NK-92 treated with Interleukin-12 subunit alpha and Interleukin-12 subunit beta, amount 100 ng/mL, for 24 hours (cell line): ENCODE data around the gene CDC27.
"Not testable (repeated sequence)": the region's sequence is repeated elsewhere in the genome, so short reads cannot be mapped to it uniquely, and the experiment has no call there.

ENCODE experiments used
- DNase-seq: peaks from one replicate; lab custom pipeline; 2025; lab: John Stamatoyannopoulos, UW

The CDC27 gene

GRCh38 chr17:47193931-47194511, 4.9 kb upstream of the CDC27 start:
- no peak for DNase-seq

GRCh38 chr17:47192554-47192953, 3.5 kb upstream of the CDC27 start:
- DNase-seq, result no peak

- no peak for DNase-seq
These were observed 1.7 kb upstream of the CDC27 start for GRCh38 chr17:47190770-47191169.

GRCh38 chr17:47190243-47190642, 1.1 kb upstream of the CDC27 start:
- no peak for DNase-seq

GRCh38 chr17:47189732-47190237, 690 bp upstream of the CDC27 start:
- no peak for DNase-seq

GRCh38 chr17:47188271-47188875, 722 bp downstream of the CDC27 start:
- DNase-seq, result no peak

GRCh38 chr17:47184681-47185080, 4.4 kb downstream of the CDC27 start:
- no peak for DNase-seq

- not testable (repeated sequence) for DNase-seq
These were observed 8.1 kb downstream of the CDC27 start for GRCh38 chr17:47180988-47181387.

- no peak for DNase-seq
These were observed 8.8 kb downstream of the CDC27 start for GRCh38 chr17:47180337-47180736.

GRCh38 chr17:47179141-47179540, 10.0 kb downstream of the CDC27 start:
- no peak for DNase-seq

GRCh38 chr17:47177261-47177660, 11.8 kb downstream of the CDC27 start:
- no peak for DNase-seq

- no peak for DNase-seq
These were observed 12.7 kb downstream of the CDC27 start for GRCh38 chr17:47176389-47176826.

- DNase-seq, result not testable (repeated sequence)
These were observed 14.3 kb downstream of the CDC27 start for GRCh38 chr17:47174823-47175222.

- DNase-seq, result no peak
These were observed 16.2 kb downstream of the CDC27 start for GRCh38 chr17:47172696-47173565.

- DNase-seq, result no peak
These were observed 18.4 kb downstream of the CDC27 start for GRCh38 chr17:47170710-47171109.

- not testable (repeated sequence) for DNase-seq
These were observed 20.2 kb downstream of the CDC27 start for GRCh38 chr17:47168896-47169295.

- not testable (repeated sequence) for DNase-seq
These were observed 22.2 kb downstream of the CDC27 start for GRCh38 chr17:47166854-47167253.

- no peak for DNase-seq
These were observed 24.0 kb downstream of the CDC27 start for GRCh38 chr17:47165137-47165536.

- no peak for DNase-seq
These were observed 24.8 kb downstream of the CDC27 start for GRCh38 chr17:47164263-47164662.

- no peak for DNase-seq
These were observed 27.0 kb downstream of the CDC27 start for GRCh38 chr17:47162013-47162622.

GRCh38 chr17:47159315-47159714, 29.8 kb downstream of the CDC27 start:
- DNase-seq, result no peak

- no peak for DNase-seq
These were observed 43.7 kb downstream of the CDC27 start for GRCh38 chr17:47145351-47145750.
